SK-N-MC (cell line): ENCODE data around the gene MBD3L5.
"Not testable (repeated sequence)": the region's sequence is repeated elsewhere in the genome, so short reads cannot be mapped to it uniquely, and the experiment has no call there.

Source experiments
- DNase-seq: peaks from one replicate; pipeline ENCODE4 v3.0.0-alpha.2; 2011; ENCODE audit warnings: low read depth, low spot score
- H3K27ac ChIP-seq: fragments of 200-600 bp; sonication (generic); 2 replicates; pipeline ENCODE4 v1.5.1; 2016; ENCODE audit warnings: mixed run types
- H3K36me3 ChIP-seq: fragments of 200-600 bp; sonication (generic); 2 replicates; pipeline ENCODE4 v1.6.1; 2017; ENCODE audit warnings: antibody characterized with exemption, low read length, mixed read lengths; ENCODE audit not compliant: insufficient read depth
- H3K4me3 ChIP-seq: fragments of 200-600 bp; sonication (generic); 2 replicates; pipeline ENCODE4 v1.5.1; 2016
- H3K9ac ChIP-seq: fragments of 200-600 bp; sonication (generic); 2 replicates; pipeline ENCODE4 v1.8.0; 2017; ENCODE audit warnings: mixed run types, mixed read lengths; ENCODE audit not compliant: insufficient read length
- H3K9me3 ChIP-seq: fragments of 200-600 bp; sonication (generic); 2 replicates; pipeline ENCODE4 v1.6.1; 2017; ENCODE audit warnings: low read depth, mild to moderate bottlenecking, antibody characterized with exemption, low read length, moderate library complexity, mixed read lengths
- EZH2 ChIP-seq: fragments of 200-600 bp; sonication (generic); IDR thresholded peaks from one replicate; pipeline ENCODE4 v1.6.1; 2017; ENCODE audit warnings: antibody characterized with exemption
- FOXP2 ChIP-seq: optimal IDR thresholded peaks from 2 replicates; pipeline ENCODE3; 2011; ENCODE audit warnings: mild to moderate bottlenecking, moderate library complexity; ENCODE audit not compliant: insufficient read depth; ENCODE audit errors: extremely low read length, control extremely low read depth
- POLR2AphosphoS5 ChIP-seq: IDR thresholded peaks from 2 replicates; pipeline ENCODE4 v1.6.1; 2012; ENCODE audit warnings: mild to moderate bottlenecking, low read depth, low read length, borderline replicate concordance

The MBD3L5 gene

GRCh38 chr19:7000816-7001215, 29.6 kb upstream of the MBD3L5 start:
- Histone ChIP-seq H3K27ac (no peak overlapping the region), H3K4me3 (no peak overlapping the region), H3K9ac (no peak overlapping the region), H3K36me3 (no peaks in the 10 kb centered on the region), H3K9me3 (no peaks in the 10 kb centered on the region)
- DNase-seq, result no peak
- TF ChIP-seq EZH2 (no peak), FOXP2 (no peak), POLR2AphosphoS5 (no peak)

GRCh38 chr19:7004313-7004931, 26.0 kb upstream of the MBD3L5 start:
- H3K9me3 ChIP-seq, result no peaks in the 10 kb centered on the region
- TF ChIP-seq FOXP2 (no peak), POLR2AphosphoS5 (no peak), EZH2 (no peak)
- H3K36me3 ChIP-seq, result no peaks in the 10 kb centered on the region
- no peak overlapping the region for H3K9ac ChIP-seq
- H3K4me3 ChIP-seq, result no peak overlapping the region
- DNase-seq, result no peak
- no peak overlapping the region for H3K27ac ChIP-seq

- no peak for DNase-seq
- no peaks in the 10 kb centered on the region for H3K9me3 ChIP-seq
- H3K27ac ChIP-seq, result no peak overlapping the region
- no peaks in the 10 kb centered on the region for H3K36me3 ChIP-seq
- H3K9ac ChIP-seq, result no peak overlapping the region
- TF ChIP-seq POLR2AphosphoS5, result no peak
- TF ChIP-seq EZH2, result no peak
- TF ChIP-seq FOXP2, result no peak
- no peak overlapping the region for H3K4me3 ChIP-seq
These were observed 24.2 kb upstream of the MBD3L5 start for GRCh38 chr19:7006135-7006704.

- Histone ChIP-seq H3K36me3 (no peaks in the 10 kb centered on the region), H3K9ac (no peak overlapping the region), H3K9me3 (no peaks in the 10 kb centered on the region), H3K4me3 (no peak overlapping the region), H3K27ac (no peak overlapping the region)
- no peak for DNase-seq
- TF ChIP-seq FOXP2 (no peak), POLR2AphosphoS5 (no peak), EZH2 (no peak)
These were observed 22.5 kb upstream of the MBD3L5 start for GRCh38 chr19:7007859-7008258.

- TF ChIP-seq POLR2AphosphoS5, result no peak
- TF ChIP-seq EZH2, result no peak
- no peak for TF ChIP-seq FOXP2
- H3K27ac ChIP-seq, result no peak overlapping the region
- H3K36me3 ChIP-seq, result no peaks in the 10 kb centered on the region
- H3K9me3 ChIP-seq, result no peaks in the 10 kb centered on the region
- H3K9ac ChIP-seq, result no peak overlapping the region
- no peak overlapping the region for H3K4me3 ChIP-seq
- DNase-seq, result no peak
These were observed 19.4 kb upstream of the MBD3L5 start for GRCh38 chr19:7010722-7011593.

- no peaks in the 10 kb centered on the region for H3K36me3 ChIP-seq
These were observed 16.7 kb upstream of the MBD3L5 start for GRCh38 chr19:7013678-7014077.

GRCh38 chr19:7018828-7019227, 11.6 kb upstream of the MBD3L5 start:
- no peak for TF ChIP-seq POLR2AphosphoS5
- Histone ChIP-seq H3K36me3 (no peaks in the 10 kb centered on the region), H3K27ac (no peak overlapping the region), H3K9me3 (no peaks in the 10 kb centered on the region), H3K4me3 (no peak overlapping the region), H3K9ac (no peak overlapping the region)
- DNase-seq, result no peak

More at GRCh38 chr19:7013678-7014077, 16.7 kb upstream of the MBD3L5 start:
- Histone ChIP-seq H3K9me3 (no peaks in the 10 kb centered on the region), H3K4me3 (no peak overlapping the region), H3K27ac (no peak overlapping the region), H3K9ac (no peak overlapping the region)
- no peak for DNase-seq
- TF ChIP-seq POLR2AphosphoS5 (no peak), FOXP2 (no peak), EZH2 (no peak)

- H3K36me3 ChIP-seq, DNase-seq, H3K4me3 ChIP-seq, H3K9me3 ChIP-seq, H3K9ac ChIP-seq, H3K27ac ChIP-seq: not testable (repeated sequence)
These were observed 9.0 kb upstream of the MBD3L5 start, which contains the start of gene MBD3L2B for GRCh38 chr19:7021331-7021730. Gene MBD3L2B (minus strand): TSS chr19:7021431. CDS start chr19:7021397, 34 bp downstream.

- DNase-seq, H3K9ac ChIP-seq, H3K36me3 ChIP-seq, H3K9me3 ChIP-seq, H3K4me3 ChIP-seq, H3K27ac ChIP-seq: not testable (repeated sequence)
These were observed 1.6 kb upstream of the MBD3L5 start for GRCh38 chr19:7028790-7029189.

- H3K27ac ChIP-seq, result not testable (repeated sequence)
These were observed 9.7 kb downstream of the MBD3L5 start, which contains the start of gene MBD3L4 for GRCh38 chr19:7040079-7040478. Gene MBD3L4 (minus strand): TSS chr19:7040179. CDS start chr19:7040144, 35 bp downstream.

GRCh38 chr19:7041563-7041962, 11.2 kb downstream of the MBD3L5 start:
- H3K9me3 ChIP-seq, H3K4me3 ChIP-seq, H3K36me3 ChIP-seq, H3K9ac ChIP-seq, H3K27ac ChIP-seq, DNase-seq: not testable (repeated sequence)

More at GRCh38 chr19:7040079-7040478, 9.7 kb downstream of the MBD3L5 start, which contains the start of gene MBD3L4:
- not testable (repeated sequence) for H3K9ac ChIP-seq, DNase-seq, H3K36me3 ChIP-seq, H3K9me3 ChIP-seq, H3K4me3 ChIP-seq

- not testable (repeated sequence) for DNase-seq, H3K4me3 ChIP-seq, H3K9me3 ChIP-seq, H3K36me3 ChIP-seq, H3K9ac ChIP-seq, H3K27ac ChIP-seq
These were observed 18.6 kb downstream of the MBD3L5 start, which contains the start of gene MBD3L2 for GRCh38 chr19:7049021-7049420. Gene MBD3L2 (plus strand): TSS chr19:7049321. CDS start chr19:7049374, 53 bp downstream.
